ENCODE data around the gene TCN2. TPM values are rescaled to one million over a fixed set of nuclear protein-coding genes. Genes with fewer than 3 reads are reported as not detected.

TCN2 gene
- total RNA-seq, 1 donor from 2014 or later = 15.5 TPM

DNA sequence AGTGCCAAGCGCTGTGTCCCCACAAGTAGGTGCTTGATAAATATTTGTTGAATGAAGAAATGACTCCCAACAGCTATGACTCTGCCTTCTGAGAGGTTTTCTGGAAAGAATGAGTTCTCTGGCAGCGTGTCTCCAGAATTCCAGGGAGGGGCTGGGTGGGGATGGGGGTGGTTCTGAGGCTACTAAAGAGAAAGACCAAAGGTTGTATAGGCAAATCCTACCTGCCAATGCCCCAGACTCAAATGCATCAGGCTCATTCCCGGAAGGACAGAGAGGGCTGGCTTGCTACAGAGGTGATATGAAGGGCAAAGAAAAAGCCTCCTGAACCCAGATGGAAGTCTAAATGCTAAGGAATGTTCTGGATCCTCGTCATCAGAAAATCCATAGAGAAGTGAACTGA is 58.8 kb downstream of the TCN2 start:
- Mint-ChIP-seq H3K4me1 (peaks cover 13% of the 10 kb centered on the region), H3K27me3 (ENCODE audit: low read depth) (peaks cover 29% of the 10 kb centered on the region), H3K27ac (no peak overlapping the region), H3K36me3 (peaks cover 14% of the 10 kb centered on the region), H3K4me3 (no peak overlapping the region), H3K9me3 (no peaks in the 10 kb centered on the region)
- no peak for TF ChIP-seq CTCF (IDR thresholded peaks at IDR 0.05; ENCODE audit: unreplicated experiment)
- DNase-seq (ENCODE audit: low spot score in 2 of 2, unreplicated experiment in 2 of 2) = no peak

- Mint-ChIP-seq H3K27me3 (ENCODE audit: low read depth) (peaks cover 37% of the 10 kb centered on the region), H3K4me3 (peak overlapping the region; percentile 98), H3K27ac (no peak overlapping the region), H3K36me3 (peaks cover 14% of the 10 kb centered on the region), H3K4me1 (peaks cover 13% of the 10 kb centered on the region), H3K9me3 (no peaks in the 10 kb centered on the region)
- TF ChIP-seq CTCF (IDR thresholded peaks at IDR 0.05; ENCODE audit: unreplicated experiment) = no peak
- DNase-seq (ENCODE audit: low spot score in 2 of 2, unreplicated experiment in 2 of 2) = no peak
Observed at GRCh38 chr22:30667107-30667493, 60.1 kb downstream of the TCN2 start.

DNA sequence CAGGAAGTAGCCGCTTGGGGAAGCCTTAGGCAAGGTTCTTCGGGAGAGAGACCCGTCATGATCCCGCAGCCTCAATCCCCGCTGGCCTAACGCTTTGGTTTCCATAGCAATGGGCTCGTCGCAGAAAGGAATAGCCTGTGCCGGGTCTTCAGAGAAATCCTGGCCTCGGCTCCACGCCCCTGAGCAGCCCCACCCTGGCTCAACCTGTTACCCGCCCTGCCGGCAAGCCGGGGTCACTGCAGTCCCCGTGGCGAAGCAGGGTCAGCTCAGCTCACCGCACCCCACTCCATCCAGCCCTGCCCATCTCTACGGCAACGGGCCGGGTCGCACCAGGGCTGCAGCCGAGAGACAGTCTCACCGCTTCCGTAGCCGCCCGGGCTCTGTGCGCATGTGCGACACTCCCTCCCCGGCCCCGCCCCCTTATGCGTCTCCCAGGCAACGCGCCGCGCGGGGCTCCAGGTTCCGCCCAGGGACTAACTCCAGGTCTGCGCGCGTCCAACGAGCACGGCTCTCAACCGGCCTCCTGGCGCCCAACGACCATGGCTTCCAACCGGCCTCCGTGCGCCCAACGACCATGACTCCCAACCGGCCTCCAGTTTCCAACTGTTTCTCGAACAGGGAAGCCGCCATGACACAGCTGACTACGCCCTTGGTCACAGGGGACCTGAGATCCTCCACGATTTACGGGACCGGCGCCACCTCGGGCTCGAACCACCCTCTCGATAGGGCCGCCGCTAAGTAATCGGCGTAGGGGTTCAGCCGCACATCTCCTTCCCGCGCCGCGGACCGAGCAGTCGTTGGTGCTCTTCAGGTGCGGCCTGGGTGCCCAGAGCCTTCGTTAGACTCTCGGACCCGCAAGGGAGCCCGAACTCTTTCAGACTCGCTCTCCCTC is 60.8 kb downstream of the TCN2 start, which contains the start of gene DUSP18:
TSS of gene DUSP18 (minus strand) at position 382 of the 892 bp plus-strand sequence. CDS start 3,872 bp downstream, outside the sequence.
- H3K27ac Mint-ChIP-seq = peak within 1 kb of the TSS; percentile 79
- H3K4me3 Mint-ChIP-seq = peak within 1 kb of the TSS; percentile 98
- H3K9me3 Mint-ChIP-seq = no peaks in the 10 kb centered on the region
- DNase-seq (ENCODE audit: low spot score in 2 of 2, unreplicated experiment in 2 of 2) = peak; percentile 92 to 97
- H3K36me3 Mint-ChIP-seq = peaks cover 11% of the 10 kb centered on the region
- peaks cover 13% of the 10 kb centered on the region for H3K4me1 Mint-ChIP-seq
- peaks cover 37% of the 10 kb centered on the region for H3K27me3 Mint-ChIP-seq (ENCODE audit: low read depth)
- TF ChIP-seq CTCF (IDR thresholded peaks at IDR 0.05; ENCODE audit: unreplicated experiment) = peak; percentile 51

DNA sequence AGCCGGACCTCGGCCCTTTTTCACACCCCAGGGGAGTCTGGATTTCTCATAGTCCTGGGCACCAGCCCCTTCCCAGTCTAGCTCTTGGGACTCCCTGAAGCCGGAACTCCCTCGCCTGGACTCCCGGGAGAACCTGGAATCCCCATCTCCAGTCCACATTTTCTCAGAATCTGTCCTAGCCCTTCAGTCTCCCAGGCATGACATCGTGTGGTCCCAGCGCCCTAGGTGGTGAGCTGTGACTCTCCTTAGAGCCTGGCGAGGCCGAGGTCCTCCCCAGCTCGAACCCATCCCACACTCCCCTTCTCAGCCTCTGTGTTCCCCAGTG is 61.4 kb downstream of the TCN2 start:
- Mint-ChIP-seq H3K9me3 (no peaks in the 10 kb centered on the region), H3K27me3 (ENCODE audit: low read depth) (peaks cover 37% of the 10 kb centered on the region)

GRCh38 chr22:30671071-30671470 is 64.1 kb downstream of the TCN2 start:
- H3K4me3 Mint-ChIP-seq = no peak overlapping the region

More for the DNA sequence above, 61.4 kb downstream of the TCN2 start:
- Mint-ChIP-seq H3K4me1 (peaks cover 13% of the 10 kb centered on the region), H3K4me3 (peak overlapping the region; percentile 98), H3K27ac (peak overlapping the region; percentile 44), H3K36me3 (peaks cover 5% of the 10 kb centered on the region)
- DNase-seq (ENCODE audit: low spot score in 2 of 2, unreplicated experiment in 2 of 2) = no peak
- no peak for TF ChIP-seq CTCF (IDR thresholded peaks at IDR 0.05; ENCODE audit: unreplicated experiment)

More at GRCh38 chr22:30671071-30671470, 64.1 kb downstream of the TCN2 start:
- Mint-ChIP-seq H3K36me3 (no peaks in the 10 kb centered on the region), H3K4me1 (peaks cover 13% of the 10 kb centered on the region), H3K27ac (no peak overlapping the region), H3K9me3 (no peaks in the 10 kb centered on the region), H3K27me3 (ENCODE audit: low read depth) (peaks cover 50% of the 10 kb centered on the region)
- TF ChIP-seq CTCF (IDR thresholded peaks at IDR 0.05; ENCODE audit: unreplicated experiment) = no peak
- DNase-seq (ENCODE audit: low spot score in 2 of 2, unreplicated experiment in 2 of 2) = no peak

All from mesothelial cell of epicardium (in vitro differentiated cells).